K562 (cell line): ENCODE data around the gene TRIM2. TPM values are rescaled to one million over a fixed set of nuclear protein-coding genes. Genes with fewer than 3 reads are reported as not detected.

Source experiments
- EHMT2 ChIP-seq: fragments of 450-650 bp; IDR thresholded peaks from 2 replicates; pipeline ENCODE4 v1.6.1; 2018; ENCODE audit warnings: antibody characterized with exemption
- GATAD2B ChIP-seq: fragments of 450-650 bp; IDR thresholded peaks from 2 replicates; pipeline ENCODE4 v1.6.1; 2017; ENCODE audit warnings: mild to moderate bottlenecking, borderline replicate concordance
- MTA3 ChIP-seq: fragments of 450-650 bp; formaldehyde crosslinking; IDR thresholded peaks from 2 replicates; pipeline ENCODE4 v1.6.1; 2017; ENCODE audit warnings: mild to moderate bottlenecking, borderline replicate concordance
- MXD1 ChIP-seq: fragments of 250-450 bp; sonication (Bioruptor Pico); IDR thresholded peaks from 2 replicates; pipeline ENCODE4 v1.8.0; 2021; ENCODE audit warnings: borderline replicate concordance, mild to moderate bottlenecking, moderate library complexity; ENCODE audit not compliant: poor library complexity, severe bottlenecking
- REST ChIP-seq, 2 experiments: fragments of 450-650 bp; formaldehyde crosslinking in 1 of 2; IDR thresholded peaks; 2 replicates each; pipeline versions ENCODE4 v1.4.0 to v1.6.1; 2014 to 2020; ENCODE audit warnings: mild to moderate bottlenecking in 2 of 2, borderline replicate concordance in 1 of 2, low read depth in 1 of 2
- SOX6 ChIP-seq: fragments of 450-650 bp; IDR thresholded peaks from 2 replicates; pipeline ENCODE4 v1.6.1; 2014; ENCODE audit warnings: mild to moderate bottlenecking
- SRSF9 ChIP-seq: fragments of 200-400 bp; formaldehyde crosslinking; IDR thresholded peaks from 2 replicates; pipeline ENCODE4 v1.6.1; 2017; ENCODE audit warnings: low read depth, low read length, borderline replicate concordance
- ZC3H8 ChIP-seq: fragments of 450-650 bp; IDR thresholded peaks from 2 replicates; pipeline ENCODE4 v1.6.1; 2017
- ZEB2 ChIP-seq: fragments of 450-650 bp; IDR thresholded peaks from 2 replicates; pipeline ENCODE4 v1.6.1; 2016
- ZNF75A ChIP-seq: fragments of 450-650 bp; formaldehyde crosslinking; IDR thresholded peaks from 2 replicates; pipeline ENCODE4 v1.4.0; 2020; ENCODE audit warnings: mild to moderate bottlenecking
- polyA plus RNA-seq, 8 experiments: library from polyadenylated mRNA; depleted of rRNA in 4 of 8; stranded (reverse) in 5 of 8; unstranded in 3 of 8; fragments of >200 nt; fragmentation: Nextera tagmentation in 2 of 8; fragmentation: Illumina TruSeq in 1 of 8; extraction: Ambion mirVana in 2 of 8; extraction: Trizol in 1 of 8; gene quantifications; 2 replicates each; pipeline versions ENCODE4 v1.2.1 to v1.2.3, GENCODE V29; 2011 to 2014; ENCODE audit warnings: inconsistent platforms in 1 of 8, missing spikeins in 1 of 8
- total RNA-seq, 7 experiments: library from RNA; depleted of rRNA in 6 of 7; stranded (reverse); fragments of >200 nt in 6 of 7; fragmentation: Illumina TruSeq in 2 of 7; extraction: Trizol in 2 of 7; gene quantifications; 2 replicates each; pipeline versions ENCODE4 v1.2.1 to v1.2.3, GENCODE V29; 2011 to 2021; ENCODE audit warnings: low replicate concordance in 1 of 7
- TF ChIP-seq, protein P1 (sequence below): sonication (generic); IDR thresholded peaks from 2 replicates; pipeline ENCODE4 v1.6.1; 2016
- TF ChIP-seq, protein P2 (sequence below): fragments of 450-650 bp; formaldehyde crosslinking; IDR thresholded peaks from 2 replicates; pipeline ENCODE4 v1.4.0; 2020; ENCODE audit warnings: mild to moderate bottlenecking
- TF ChIP-seq, protein P3 (sequence below): fragments of 250-450 bp; sonication (Bioruptor Pico); IDR thresholded peaks from 2 replicates; pipeline ENCODE4 v1.5.0; 2021; ENCODE audit warnings: mild to moderate bottlenecking, moderate library complexity

The TRIM2 gene
- total and polyA plus RNA-seq, 9 of the 15 experiments (the other 6 are each of a cell fraction or from before 2014, with no cell fraction given) = 0.01 to 0.41 (median 0.13) TPM; not detected in 1

- TF ChIP-seq ZEB2 = no peak
- no peak for TF ChIP-seq MXD1 (CRISPR knock-in tag)
- TF ChIP-seq REST (IDR thresholded peaks at IDR 0.05; ENCODE audit: borderline replicate concordance) = peak; percentile 72
- TF ChIP-seq REST (CRISPR knock-in tag; IDR thresholded peaks at IDR 0.05; ENCODE audit: low read depth) = no peak
- no peak for TF ChIP-seq SRSF9
- no peak for TF ChIP-seq ZC3H8
- TF ChIP-seq EHMT2 = no peak
- no peak for TF ChIP-seq GATAD2B
- TF ChIP-seq, protein P1, sequence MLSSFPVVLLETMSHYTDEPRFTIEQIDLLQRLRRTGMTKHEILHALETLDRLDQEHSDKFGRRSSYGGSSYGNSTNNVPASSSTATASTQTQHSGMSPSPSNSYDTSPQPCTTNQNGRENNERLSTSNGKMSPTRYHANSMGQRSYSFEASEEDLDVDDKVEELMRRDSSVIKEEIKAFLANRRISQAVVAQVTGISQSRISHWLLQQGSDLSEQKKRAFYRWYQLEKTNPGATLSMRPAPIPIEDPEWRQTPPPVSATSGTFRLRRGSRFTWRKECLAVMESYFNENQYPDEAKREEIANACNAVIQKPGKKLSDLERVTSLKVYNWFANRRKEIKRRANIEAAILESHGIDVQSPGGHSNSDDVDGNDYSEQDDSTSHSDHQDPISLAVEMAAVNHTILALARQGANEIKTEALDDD = no peak
- TF ChIP-seq, protein P2, sequence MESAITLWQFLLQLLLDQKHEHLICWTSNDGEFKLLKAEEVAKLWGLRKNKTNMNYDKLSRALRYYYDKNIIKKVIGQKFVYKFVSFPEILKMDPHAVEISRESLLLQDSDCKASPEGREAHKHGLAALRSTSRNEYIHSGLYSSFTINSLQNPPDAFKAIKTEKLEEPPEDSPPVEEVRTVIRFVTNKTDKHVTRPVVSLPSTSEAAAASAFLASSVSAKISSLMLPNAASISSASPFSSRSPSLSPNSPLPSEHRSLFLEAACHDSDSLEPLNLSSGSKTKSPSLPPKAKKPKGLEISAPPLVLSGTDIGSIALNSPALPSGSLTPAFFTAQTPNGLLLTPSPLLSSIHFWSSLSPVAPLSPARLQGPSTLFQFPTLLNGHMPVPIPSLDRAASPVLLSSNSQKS (CRISPR knock-in tag) = no peak
- no peak for TF ChIP-seq MTA3
- TF ChIP-seq SOX6 = no peak; the same call in 1 of the 2 replicates
- TF ChIP-seq ZNF75A (CRISPR knock-in tag) = no peak
- TF ChIP-seq, protein P3, sequence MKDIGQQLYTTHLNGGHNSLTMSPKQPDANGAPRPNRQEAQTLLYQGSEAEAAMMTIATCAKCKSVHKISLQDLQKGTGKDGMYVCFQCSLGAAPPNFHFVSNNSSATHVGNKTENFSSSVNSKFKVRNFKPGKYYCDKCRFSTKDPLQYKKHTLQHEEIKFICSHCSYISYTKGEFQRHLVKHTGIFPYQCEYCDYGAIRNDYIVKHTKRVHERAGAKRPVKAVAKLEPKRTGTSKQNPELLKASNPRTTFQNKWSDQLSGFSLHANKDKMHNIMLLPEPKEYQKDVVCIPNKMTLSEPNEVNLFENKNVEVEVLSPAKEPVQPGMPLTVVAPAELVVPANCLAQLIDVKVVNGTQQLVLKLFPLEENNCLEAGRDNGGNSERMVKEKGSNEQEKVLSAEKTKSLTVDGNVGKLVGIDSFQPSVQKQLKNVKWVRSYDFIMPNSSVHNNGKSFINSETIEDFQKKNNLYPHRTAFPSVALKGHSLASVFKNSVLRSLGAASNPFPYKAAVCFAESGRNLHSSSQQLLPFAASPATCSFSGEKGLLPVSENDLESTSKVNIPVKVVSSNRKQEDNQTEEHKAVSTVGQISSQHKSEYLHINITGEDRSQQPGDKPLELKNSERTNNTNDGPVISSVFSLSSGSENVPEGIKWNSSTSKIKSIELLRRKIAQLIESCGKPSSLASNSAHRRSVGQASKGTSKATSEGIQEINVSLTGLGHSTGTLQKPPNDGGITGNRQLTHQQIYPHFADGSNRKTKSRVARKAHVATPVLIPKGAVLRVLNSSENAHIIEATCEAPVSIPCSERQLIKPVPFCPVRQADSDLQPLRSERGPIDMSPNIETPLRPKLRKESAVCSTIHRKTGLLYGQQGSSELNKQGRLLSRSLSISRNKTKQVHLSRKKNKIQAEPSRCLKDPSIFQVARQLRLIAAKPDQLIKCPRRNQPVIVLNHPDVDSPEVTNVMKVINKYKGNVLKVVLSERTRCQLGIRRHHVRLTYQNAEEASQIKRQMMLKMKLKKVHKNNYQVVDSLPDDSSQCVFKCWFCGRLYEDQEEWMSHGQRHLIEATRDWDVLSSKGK (CRISPR knock-in tag) = no peak
Observed at GRCh38 chr4:153344131-153345011, 140.1 kb downstream of the TRIM2 start, which contains the start of gene MND1 (continued).
